ENCODE measurements around the gene DMD.
"Not testable (repeated sequence)": the region's sequence is repeated elsewhere in the genome, so short reads cannot be mapped to it uniquely, and the experiment has no call there.

Gene DMD

GRCh38 chrX:33156152-33156726 lies 55.1 kb downstream of the DMD start:
- no peak for DNase-seq
- no peak for ATAC-seq

GRCh38 chrX:33149580-33149979 lies 61.8 kb downstream of the DMD start:
- ATAC-seq (no peak), DNase-seq (no peak)

- ATAC-seq (no peak), DNase-seq (no peak)
These were observed 62.3 kb downstream of the DMD start for GRCh38 chrX:33149085-33149484.

GRCh38 chrX:33142331-33142730 lies 69.0 kb downstream of the DMD start:
- DNase-seq (no peak), ATAC-seq (no peak)

GRCh38 chrX:33138677-33139249 lies 72.6 kb downstream of the DMD start:
- ATAC-seq (no peak), DNase-seq (no peak)

- ATAC-seq, result no peak
- DNase-seq, result no peak
These were observed 77.2 kb downstream of the DMD start for GRCh38 chrX:33134164-33134563.

- no peak for ATAC-seq
- no peak for DNase-seq
These were observed 78.0 kb downstream of the DMD start for GRCh38 chrX:33133320-33133719.

- ATAC-seq, result no peak
- DNase-seq, result no peak
These were observed 78.8 kb downstream of the DMD start for GRCh38 chrX:33132569-33132968.

GRCh38 chrX:33129607-33130006 lies 81.7 kb downstream of the DMD start:
- ATAC-seq (no peak), DNase-seq (no peak)

GRCh38 chrX:33128048-33128805 lies 83.1 kb downstream of the DMD start:
- DNase-seq (no peak), ATAC-seq (no peak)

GRCh38 chrX:33126469-33126868 lies 84.9 kb downstream of the DMD start:
- no peak for DNase-seq
- ATAC-seq, result no peak

GRCh38 chrX:33109858-33110257 lies 101.5 kb downstream of the DMD start:
- DNase-seq (no peak), ATAC-seq (no peak)

- DNase-seq (no peak), ATAC-seq (no peak)
These were observed 104.6 kb downstream of the DMD start for GRCh38 chrX:33106737-33107136.

- ATAC-seq (no peak), DNase-seq (no peak)
These were observed 116.3 kb downstream of the DMD start for GRCh38 chrX:33095079-33095478.

GRCh38 chrX:33087411-33087810 lies 123.9 kb downstream of the DMD start:
- DNase-seq (no peak), ATAC-seq (no peak)

GRCh38 chrX:33086886-33087285 lies 124.5 kb downstream of the DMD start:
- DNase-seq (no peak), ATAC-seq (no peak)

GRCh38 chrX:33082371-33082770 lies 129.0 kb downstream of the DMD start:
- no peak for DNase-seq
- ATAC-seq, result no peak

GRCh38 chrX:33078273-33078672 lies 133.1 kb downstream of the DMD start:
- DNase-seq (no peak), ATAC-seq (no peak)

- not testable (repeated sequence) for ATAC-seq, DNase-seq
These were observed 137.7 kb downstream of the DMD start for GRCh38 chrX:33073660-33074059.

GRCh38 chrX:33065415-33065814 lies 145.9 kb downstream of the DMD start:
- ATAC-seq, result no peak
- DNase-seq, result no peak

- DNase-seq, result no peak
- ATAC-seq, result no peak
These were observed 149.3 kb downstream of the DMD start for GRCh38 chrX:33062041-33062440.

GRCh38 chrX:33053001-33053400 lies 158.3 kb downstream of the DMD start:
- ATAC-seq (no peak), DNase-seq (no peak)

GRCh38 chrX:33045882-33046281 lies 165.5 kb downstream of the DMD start:
- ATAC-seq (no peak), DNase-seq (no peak)

- ATAC-seq (no peak), DNase-seq (no peak)
These were observed 166.1 kb downstream of the DMD start for GRCh38 chrX:33045245-33045644.

All from stimulated activated naive CD8-positive, alpha-beta T cell treated with anti-CD3 and anti-CD28 coated beads, Interleukin-15, Interleukin-2, amounts not matched to agents 100 U/mL and 50 U/mL, for 24 hours (primary cell).